HG02852 (cell line): Measurements from ENCODE around the gene RAB5B.
"Not testable (repeated sequence)": the region's sequence is repeated elsewhere in the genome, so short reads cannot be mapped to it uniquely, and the experiment has no call there.

ENCODE experiments used
- ATAC-seq: cut with Tn5 transposase; IDR thresholded peaks from one replicate; pipeline ENCODE4 v1.9.1; 2021; ENCODE audit warnings: mild to moderate bottlenecking, moderate library complexity; ENCODE audit not compliant: unreplicated experiment

RAB5B gene

DNA sequence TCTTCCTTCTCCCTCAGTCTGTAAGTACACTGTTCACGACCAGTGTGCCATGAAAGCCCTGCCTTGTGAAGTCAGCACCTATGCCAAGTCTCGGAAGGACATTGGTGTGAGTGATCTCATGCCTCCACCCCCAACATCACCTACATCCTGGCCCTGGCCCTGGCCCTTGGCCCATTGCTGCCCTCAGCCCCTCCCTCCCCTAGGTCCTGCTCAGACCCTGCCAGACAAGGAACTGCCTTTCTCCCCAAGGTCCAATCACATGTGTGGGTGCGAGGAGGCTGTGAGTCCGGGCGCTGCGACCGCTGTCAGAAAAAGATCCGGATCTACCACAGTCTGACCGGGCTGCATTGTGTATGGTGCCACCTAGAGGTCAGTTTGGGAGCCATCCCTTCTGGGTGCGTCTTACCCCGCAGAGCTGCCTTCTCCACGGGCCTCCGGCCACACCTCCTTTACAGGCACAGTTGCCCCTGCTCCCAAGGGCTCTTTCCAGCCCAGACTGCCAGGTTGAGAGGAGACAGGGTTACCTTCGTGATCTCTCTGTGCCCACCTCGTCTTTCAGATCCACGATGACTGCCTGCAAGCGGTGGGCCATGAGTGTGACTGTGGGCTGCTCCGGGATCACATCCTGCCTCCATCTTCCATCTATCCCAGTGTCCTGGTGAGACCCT lies 33.7 kb upstream of the RAB5B start:
- ATAC-seq: peak; percentile 98

- no peak for ATAC-seq
Observed at GRCh38 chr12:55942055-55942454, 31.8 kb upstream of the RAB5B start.

DNA sequence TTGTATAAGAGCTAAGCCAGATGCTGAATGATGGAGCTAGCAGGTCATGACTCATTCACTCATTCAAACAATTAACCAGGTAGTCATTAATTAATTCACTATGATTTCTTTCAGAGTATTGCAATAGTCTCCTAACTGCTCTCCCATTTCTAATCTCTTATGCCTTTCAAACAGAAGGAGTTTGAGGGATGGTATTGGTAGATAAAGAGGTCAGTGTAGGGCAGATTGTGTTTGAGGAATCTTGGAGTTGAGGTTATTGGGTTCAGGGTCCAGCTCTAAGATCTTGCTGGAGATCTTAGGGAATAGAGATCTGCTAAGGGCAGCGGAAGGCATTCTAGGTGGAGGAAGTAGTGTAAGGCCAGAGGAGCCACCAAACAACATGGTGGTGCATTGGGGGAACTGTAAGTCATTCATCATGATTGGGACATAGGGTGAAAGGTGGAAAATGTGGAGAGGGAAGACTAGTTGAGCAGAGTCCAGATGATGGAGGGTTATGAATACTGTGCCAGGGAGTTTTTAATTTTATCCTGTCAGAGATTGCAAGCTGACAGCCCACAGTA lies 31.2 kb upstream of the RAB5B start:
- no peak for ATAC-seq

DNA sequence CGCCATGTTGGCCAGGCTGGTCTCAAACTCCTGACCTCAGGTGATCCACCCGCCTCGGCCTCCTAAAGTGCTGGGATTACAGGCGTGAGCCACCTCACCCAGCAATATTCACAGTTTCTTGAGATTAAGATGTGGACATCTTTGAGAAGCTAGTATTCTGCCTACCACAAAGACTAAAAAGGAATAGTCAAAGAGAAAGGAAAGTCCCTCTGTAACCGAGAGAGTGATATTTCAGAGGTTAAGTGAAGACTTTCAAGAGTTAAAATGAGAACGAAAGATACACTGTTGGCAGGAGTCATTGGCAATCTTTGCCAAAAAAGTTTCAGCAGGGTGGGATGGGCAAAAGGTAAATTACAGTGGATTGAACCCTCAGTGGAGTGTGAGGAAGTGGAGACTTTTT lies 27.3 kb upstream of the RAB5B start:
- ATAC-seq: no peak

DNA sequence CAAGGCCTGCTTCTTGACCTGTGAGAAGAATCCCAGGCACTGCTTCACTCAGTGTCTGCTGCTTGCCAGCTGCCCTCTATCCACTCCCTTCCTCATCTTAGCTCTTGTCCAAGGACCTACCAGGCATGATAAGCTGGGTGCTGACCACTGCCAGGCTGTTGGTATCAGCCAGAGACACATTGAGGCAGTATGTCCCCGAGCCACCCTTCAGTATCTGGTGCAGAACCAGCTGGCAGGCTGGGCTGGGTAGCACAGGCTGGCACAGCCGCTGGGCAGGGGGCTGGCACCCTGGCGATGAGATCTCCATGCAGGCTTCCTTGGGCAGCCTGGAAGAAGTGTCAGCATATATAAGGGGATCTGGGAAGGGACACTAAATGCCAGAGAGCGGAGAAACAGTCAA lies 18.5 kb upstream of the RAB5B start:
- ATAC-seq: no peak

GRCh38 chr12:55955800-55956508 lies 17.9 kb upstream of the RAB5B start:
- ATAC-seq: no peak

DNA sequence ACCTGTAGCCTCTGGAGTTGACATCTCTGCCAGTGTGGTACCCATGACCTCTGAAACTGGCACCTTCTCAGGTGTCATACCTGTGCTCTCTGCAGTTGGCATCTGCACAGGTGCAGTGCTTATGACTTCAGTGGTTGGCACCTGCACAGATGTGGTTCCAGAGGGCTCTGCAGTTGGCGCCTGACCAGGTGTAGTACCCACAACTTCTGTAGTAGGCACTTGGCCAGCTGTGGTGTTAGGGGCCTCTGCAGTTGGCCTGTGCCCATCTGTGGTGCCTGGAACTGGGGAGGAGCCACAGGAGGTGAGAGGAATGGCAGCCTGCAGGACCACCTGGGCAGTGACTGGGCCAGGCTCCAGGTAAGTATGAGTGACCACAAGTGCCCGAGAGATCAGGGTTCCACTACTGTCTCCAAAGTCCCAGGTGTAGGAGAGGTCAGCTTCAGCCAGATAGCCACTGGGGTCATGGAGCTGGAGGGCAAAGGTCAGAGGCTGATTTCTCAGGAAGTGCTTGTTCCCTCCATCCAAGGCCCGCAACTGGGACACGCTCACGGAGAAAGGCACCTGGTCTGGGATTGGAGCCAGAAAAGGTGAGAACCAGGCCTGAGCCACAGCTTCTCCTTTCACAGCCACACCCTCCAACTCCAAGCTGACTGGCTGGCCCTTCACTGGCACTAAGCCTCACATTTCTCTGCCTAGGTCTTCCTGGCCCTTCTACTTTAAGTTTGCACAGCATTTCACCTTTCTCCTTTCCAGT lies 16.6 kb upstream of the RAB5B start:
- no peak for ATAC-seq

DNA sequence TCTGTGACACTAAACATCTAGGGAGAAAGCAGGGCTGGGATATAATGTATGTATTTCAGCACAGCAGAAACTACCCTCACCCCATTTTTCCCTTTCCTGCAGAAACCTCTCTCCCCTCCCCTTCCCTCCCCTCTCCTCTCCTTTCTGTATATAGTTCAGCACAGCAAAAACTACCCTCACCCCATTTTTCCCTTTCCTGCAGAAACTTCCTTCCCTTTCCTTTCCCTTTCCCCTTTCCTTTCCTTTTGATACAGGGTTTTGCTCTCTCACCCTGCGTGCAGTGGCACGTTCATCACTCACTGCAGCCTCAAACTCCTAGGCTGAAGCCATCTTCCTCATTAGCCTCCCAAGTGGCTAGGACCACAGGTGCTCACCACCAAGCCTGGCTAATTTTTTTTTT lies 10.1 kb upstream of the RAB5B start:
- ATAC-seq: no peak

DNA sequence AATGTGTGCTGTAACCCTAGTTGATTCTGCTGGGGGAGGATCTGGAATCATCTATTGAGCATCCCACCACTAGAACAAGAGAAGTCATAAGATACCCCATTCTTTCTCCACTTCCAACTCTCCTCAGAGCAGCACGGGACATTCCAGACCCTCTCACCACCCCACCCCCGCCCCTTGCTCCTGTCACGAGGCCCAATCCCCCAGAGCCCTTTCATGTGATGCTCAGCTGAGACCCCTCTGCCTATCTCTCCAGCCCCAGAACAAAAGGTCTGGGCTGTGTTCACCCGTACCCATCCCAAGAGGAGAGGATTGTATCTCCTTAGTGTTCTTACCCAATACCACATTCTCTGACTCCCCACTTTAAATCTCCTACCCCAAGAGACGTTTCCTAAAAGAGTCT lies 8.6 kb upstream of the RAB5B start:
- ATAC-seq: no peak

DNA sequence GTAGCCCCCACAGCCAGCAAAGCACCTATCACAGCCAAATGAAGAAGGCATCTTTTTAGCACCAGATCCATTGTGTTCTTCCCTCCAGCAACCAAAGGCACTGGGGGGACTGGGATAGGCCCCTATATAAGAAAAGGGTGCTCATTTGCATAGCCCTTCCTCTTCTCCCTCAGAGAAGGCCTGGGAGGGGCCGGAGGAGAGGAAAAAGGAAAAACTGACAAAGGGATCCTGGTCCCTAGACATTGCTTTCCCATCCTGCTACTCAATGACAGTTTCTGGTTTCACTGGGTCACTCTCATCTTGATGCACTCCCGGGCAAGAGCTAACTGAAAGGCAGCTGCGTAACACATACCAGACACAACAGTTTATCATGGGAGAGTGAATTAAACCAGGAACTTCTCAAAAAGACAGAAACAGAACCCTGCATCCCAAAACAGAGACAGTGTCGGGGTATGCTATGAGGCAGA lies 7.9 kb upstream of the RAB5B start, which contains the start of gene PMEL:
PMEL (minus strand) TSS at position 102 of the 467 bp plus-strand sequence; CDS start at position 71, 31 bp downstream.
- ATAC-seq: no peak

DNA sequence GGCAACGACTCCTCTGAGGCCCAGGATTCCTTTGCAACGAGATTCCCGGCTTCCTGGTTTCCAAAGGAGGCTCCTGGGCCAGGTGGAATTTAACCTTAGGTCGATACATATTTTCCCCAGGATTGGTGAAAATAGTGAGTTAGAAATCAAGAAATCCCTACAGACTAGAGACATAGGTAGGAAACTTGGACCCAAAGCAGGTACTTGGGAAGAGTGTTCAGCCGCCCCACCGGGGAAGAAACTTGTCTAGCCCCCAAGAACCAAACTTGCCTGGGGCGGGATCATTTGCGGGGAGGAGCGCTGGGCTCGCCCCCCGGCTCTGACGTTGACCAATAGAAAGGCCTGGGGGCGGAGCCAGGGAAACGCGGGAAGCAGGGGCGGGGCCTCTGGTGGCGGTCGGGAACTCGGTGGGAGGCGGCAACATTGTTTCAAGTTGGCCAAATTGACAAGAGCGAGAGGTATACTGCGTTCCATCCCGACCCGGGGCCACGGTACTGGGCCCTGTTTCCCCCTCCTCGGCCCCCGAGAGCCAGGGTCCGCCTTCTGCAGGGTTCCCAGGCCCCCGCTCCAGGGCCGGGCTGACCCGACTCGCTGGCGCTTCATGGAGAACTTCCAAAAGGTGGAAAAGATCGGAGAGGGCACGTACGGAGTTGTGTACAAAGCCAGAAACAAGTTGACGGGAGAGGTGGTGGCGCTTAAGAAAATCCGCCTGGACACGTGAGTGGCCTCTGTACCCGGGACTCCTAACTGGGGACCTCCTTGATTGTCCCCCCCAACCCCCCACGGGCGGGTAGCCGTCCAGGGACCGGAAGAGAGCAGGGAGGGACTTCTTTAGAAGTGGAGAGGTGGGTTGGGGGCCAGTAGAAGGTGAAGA lies 7.2 kb upstream of the RAB5B start, which contains the start of gene CDK2:
CDK2 (plus strand) TSS at position 423 of the 874 bp plus-strand sequence; CDS start at position 602, 179 bp downstream.
- ATAC-seq: peak; percentile 97

DNA sequence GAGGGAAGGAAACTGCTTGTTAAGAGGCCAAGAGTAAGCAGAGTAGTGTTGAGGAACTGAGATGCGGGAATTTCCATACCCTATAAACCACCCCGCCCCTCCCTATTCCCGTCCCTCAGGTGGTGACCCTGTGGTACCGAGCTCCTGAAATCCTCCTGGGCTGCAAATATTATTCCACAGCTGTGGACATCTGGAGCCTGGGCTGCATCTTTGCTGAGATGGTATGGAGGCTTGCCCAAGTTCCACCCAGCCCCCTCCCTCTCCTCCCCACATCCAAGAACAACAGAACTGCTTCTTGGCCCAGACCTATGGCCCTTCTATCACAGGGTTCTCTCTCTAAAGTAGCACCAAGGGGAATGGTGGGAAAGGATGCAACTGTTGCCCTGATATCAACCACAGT lies 4.5 kb upstream of the RAB5B start:
- ATAC-seq: no peak

- ATAC-seq: no peak
Observed at GRCh38 chr12:55970775-55971174, 3.1 kb upstream of the RAB5B start.

DNA sequence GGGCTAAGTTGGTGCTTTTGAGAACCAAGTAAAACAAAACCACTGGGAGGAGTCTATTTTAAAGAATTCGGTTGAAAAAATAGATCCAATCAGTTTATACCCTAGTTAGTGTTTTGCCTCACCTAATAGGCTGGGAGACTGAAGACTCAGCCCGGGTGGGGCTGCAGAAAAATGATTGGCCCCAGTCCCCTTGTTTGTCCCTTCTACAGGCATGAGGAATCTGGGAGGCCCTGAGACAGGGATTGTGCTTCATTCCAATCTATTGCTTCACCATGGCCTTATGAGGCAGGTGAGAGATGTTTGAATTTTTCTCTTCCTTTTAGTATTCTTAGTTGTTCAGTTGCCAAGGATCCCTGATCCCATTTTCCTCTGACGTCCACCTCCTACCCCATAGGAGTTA lies 1.8 kb upstream of the RAB5B start:
- ATAC-seq: no peak

DNA sequence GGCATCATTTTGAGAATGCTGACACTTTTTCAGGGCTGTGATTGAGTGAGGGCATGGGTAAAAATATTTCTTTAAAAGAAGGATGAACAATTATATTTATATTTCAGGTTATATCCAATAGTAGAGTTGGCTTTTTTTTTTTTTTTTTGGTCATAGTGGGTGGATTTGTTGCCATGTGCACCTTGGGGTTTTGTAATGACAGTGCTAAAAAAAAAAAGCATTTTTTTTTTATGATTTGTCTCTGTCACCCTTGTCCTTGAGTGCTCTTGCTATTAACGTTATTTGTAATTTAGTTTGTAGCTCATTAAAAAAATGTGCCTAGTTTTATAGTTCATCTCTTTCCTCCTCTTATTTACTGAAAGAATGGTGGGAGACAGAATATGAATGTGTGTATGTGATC lies 1.4 kb upstream of the RAB5B start:
- ATAC-seq: no peak

DNA sequence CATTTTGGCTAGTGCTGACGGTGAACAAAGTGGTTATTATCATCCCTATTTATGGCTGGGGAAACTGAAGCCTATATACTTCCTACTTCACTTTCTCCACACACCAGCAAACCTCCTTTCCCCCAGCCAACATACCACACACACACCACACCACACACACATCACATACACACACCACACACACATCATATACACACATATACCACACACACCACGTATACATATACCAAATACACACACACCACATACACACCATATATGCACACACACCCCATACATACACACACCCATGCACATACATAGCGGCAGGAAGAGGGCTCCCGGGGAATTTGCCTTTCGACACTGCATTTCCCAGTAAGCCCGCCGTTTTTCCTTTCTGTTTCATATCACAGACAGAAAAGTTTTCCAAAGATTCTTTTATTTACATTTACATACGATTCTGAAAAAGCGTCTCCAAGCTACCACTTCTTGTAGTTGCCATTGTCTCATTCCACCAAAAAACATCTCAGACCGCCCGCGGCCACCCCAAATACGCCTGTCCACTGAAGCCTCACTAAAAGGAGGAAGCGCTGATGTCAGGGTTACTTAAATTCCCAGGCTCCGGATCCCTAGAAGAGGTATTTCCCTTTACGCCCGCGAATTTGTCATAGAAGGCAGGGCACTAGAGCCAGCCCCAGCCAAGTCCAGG lies 823 bp upstream of the RAB5B start:
- ATAC-seq: no peak

GRCh38 chr12:55974308-55974730 lies 441 bp downstream of the RAB5B start:
- peak; percentile 22 for ATAC-seq

DNA sequence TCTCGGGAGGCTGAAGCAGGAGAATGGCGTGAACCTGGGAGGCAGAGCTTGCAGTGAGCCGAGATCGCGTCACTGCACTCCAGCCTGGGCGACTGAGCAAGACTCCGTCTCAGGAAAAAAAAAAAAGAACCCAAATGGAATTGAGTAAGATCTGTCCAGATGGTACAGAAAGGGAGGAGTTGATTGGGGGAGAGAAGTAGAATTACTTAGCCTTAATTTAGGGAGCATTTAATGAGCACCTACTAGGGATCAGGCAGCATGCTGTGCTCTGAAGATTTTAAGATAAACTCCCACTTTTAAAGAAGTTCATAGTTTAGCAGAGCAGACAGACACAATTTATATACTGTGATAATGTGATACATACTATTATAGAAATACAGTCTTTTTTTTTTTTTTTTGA lies 4.5 kb downstream of the RAB5B start:
- no peak for ATAC-seq

GRCh38 chr12:55979069-55979468 lies 5.2 kb downstream of the RAB5B start:
- ATAC-seq: no peak

- not testable (repeated sequence) for ATAC-seq
Observed at GRCh38 chr12:55981882-55982281, 8.0 kb downstream of the RAB5B start.
